Mucosa of descending colon (tissue), 3 donors: ENCODE data around the gene ARHGAP21. TPM values are rescaled to one million over a fixed set of nuclear protein-coding genes. Genes with fewer than 3 reads are reported as not detected.

Experiments used
- ATAC-seq: fragments of 200-7000 bp; cut with Tn5 transposase; one replicate; pipeline ENCODE4 v1.9.1; 2020; ENCODE audit warnings: mild to moderate bottlenecking, moderate library complexity
- DNase-seq, 3 donors: peaks; one replicate each; pipeline ENCODE4 v3.0.0-alpha.2; 2020
- H3K36me3 ChIP-seq: fragments of 200-600 bp; one replicate; pipeline ENCODE4 v1.8.0; 2021; ENCODE audit warnings: low read depth, mild to moderate bottlenecking
- H3K4me1 ChIP-seq: fragments of 200-600 bp; one replicate; pipeline ENCODE4 v1.8.0; 2021; ENCODE audit warnings: low read depth, mild to moderate bottlenecking
- H3K4me3 ChIP-seq: fragments of 200-600 bp; one replicate; pipeline ENCODE4 v1.8.0; 2021; ENCODE audit warnings: mild to moderate bottlenecking
- H3K9me3 ChIP-seq: fragments of 200-600 bp; one replicate; pipeline ENCODE4 v1.8.0; 2021; ENCODE audit warnings: mild to moderate bottlenecking
- CTCF ChIP-seq: fragments of 200-600 bp; IDR thresholded peaks from one replicate; pipeline ENCODE4 v1.8.0; 2022; ENCODE audit warnings: antibody characterized with exemption, mild to moderate bottlenecking
- intact Hi-C, 2 donors: fragments of 100-400 bp; cut with DNase I in 1 of 2; cut with micrococcal nuclease in 1 of 2; formaldehyde crosslinking; loops; one replicate each; pipeline versions ENCODE4 v1.11.0 to v1.11.1; 2022; cut with DNase I, micrococcal nuclease
- total RNA-seq, 3 donors: library from RNA; stranded (reverse); fragmentation: NEBNext Ultra II Directional in 2 of 3; extraction: Animal tissue kit (Norgen Biotek cat#: 25700) in 2 of 3; gene quantifications; one replicate each; pipeline versions ENCODE4 v1.2.1 to v1.2.4, GENCODE V29; 2021 to 2023
- donor health status: DM: no; HTN: no; CAD: no; lungs with moderate emphysema.
- donor health status: DM: no; HTN: no; CAD: no.
- donor health status: DM: no; HTN: yes; CAD: no.

The ARHGAP21 gene
- total RNA-seq, 3 donors from 2014 or later: 91.3 to 127 (median 109) TPM

GRCh38 chr10:24744946-24745345 lies 21.3 kb upstream of the ARHGAP21 start:
- ATAC-seq: peak; percentile 29
- intact Hi-C loops: no loop called here
- H3K4me1 ChIP-seq: no peaks in the 10 kb centered on the region
- H3K4me3 ChIP-seq: no peak overlapping the region
- H3K36me3 ChIP-seq: no peaks in the 10 kb centered on the region
- no peak for DNase-seq
- no peak for TF ChIP-seq CTCF
- no peaks in the 10 kb centered on the region for H3K9me3 ChIP-seq

GRCh38 chr10:24740714-24741113 lies 17.0 kb upstream of the ARHGAP21 start:
- intact Hi-C loops: no loop called here
- no peak for TF ChIP-seq CTCF
- no peak overlapping the region for H3K4me3 ChIP-seq

GRCh38 chr10:24737001-24737400 lies 13.3 kb upstream of the ARHGAP21 start:
- Histone ChIP-seq H3K36me3 (no peaks in the 10 kb centered on the region), H3K9me3 (no peaks in the 10 kb centered on the region), H3K4me3 (no peak overlapping the region), H3K4me1 (no peaks in the 10 kb centered on the region)
- no peak for DNase-seq
- TF ChIP-seq CTCF: no peak
- ATAC-seq: no peak
- intact Hi-C loops: no loop called here

More at GRCh38 chr10:24740714-24741113, 17.0 kb upstream of the ARHGAP21 start:
- DNase-seq (no peak), ATAC-seq (no peak)
- H3K9me3 ChIP-seq: no peaks in the 10 kb centered on the region
- H3K36me3 ChIP-seq: no peaks in the 10 kb centered on the region
- H3K4me1 ChIP-seq: no peaks in the 10 kb centered on the region

- no peak for DNase-seq
- peak; percentile 93 for ATAC-seq
- Histone ChIP-seq H3K4me1 (no peaks in the 10 kb centered on the region), H3K4me3 (no peak overlapping the region), H3K9me3 (no peaks in the 10 kb centered on the region), H3K36me3 (no peaks in the 10 kb centered on the region)
- no peak for TF ChIP-seq CTCF
- intact Hi-C loops: no loop called here
Measured at GRCh38 chr10:24731942-24732341, 8.3 kb upstream of the ARHGAP21 start.

- DNase-seq (no peak), ATAC-seq (no peak)
- Histone ChIP-seq H3K4me1 (no peaks in the 10 kb centered on the region), H3K36me3 (no peaks in the 10 kb centered on the region), H3K4me3 (no peak overlapping the region), H3K9me3 (no peaks in the 10 kb centered on the region)
- no peak for TF ChIP-seq CTCF
- intact Hi-C loops: no loop called here
Measured at GRCh38 chr10:24730811-24731210, 7.1 kb upstream of the ARHGAP21 start.

- intact Hi-C loops: no loop called here
- no peak for ATAC-seq
- H3K9me3 ChIP-seq: no peaks in the 10 kb centered on the region
- H3K4me1 ChIP-seq: peaks cover 5% of the 10 kb centered on the region
- TF ChIP-seq CTCF: no peak
- no peak overlapping the region for H3K4me3 ChIP-seq
- no peak for DNase-seq
- H3K36me3 ChIP-seq: no peaks in the 10 kb centered on the region
Measured at GRCh38 chr10:24727786-24728185, 4.1 kb upstream of the ARHGAP21 start.
